Stimulated activated CD8-positive, alpha-beta memory T cell treated with anti-CD3 and anti-CD28 coated beads, Interleukin-2, amount 100 ng/mL, for 48 hours (primary cell): ENCODE results near the gene ZNF555.
"Not testable (repeated sequence)": the region's sequence is repeated elsewhere in the genome, so short reads cannot be mapped to it uniquely, and the experiment has no call there.

Source experiments
- DNase-seq, 2 donors: peaks; one replicate each; pipeline ENCODE4 v3.0.0-alpha.2; 2020; ENCODE audit warnings: low read depth in 2 of 2

Gene ZNF555

GRCh38 chr19:2807379-2808128 is 33.7 kb upstream of the ZNF555 start:
- DNase-seq: no peak

GRCh38 chr19:2808129-2808941 is 32.9 kb upstream of the ZNF555 start:
- DNase-seq: no peak

- no peak for DNase-seq
These were observed 31.7 kb upstream of the ZNF555 start for GRCh38 chr19:2809387-2810140.

- DNase-seq: no peak
These were observed 30.9 kb upstream of the ZNF555 start for GRCh38 chr19:2810141-2811091.

- no peak for DNase-seq
These were observed 30.0 kb upstream of the ZNF555 start for GRCh38 chr19:2811221-2811722.

GRCh38 chr19:2811735-2812413 is 29.4 kb upstream of the ZNF555 start:
- DNase-seq: no peak

GRCh38 chr19:2812414-2813234 is 28.7 kb upstream of the ZNF555 start:
- DNase-seq: no peak

- DNase-seq: no peak
These were observed 27.8 kb upstream of the ZNF555 start for GRCh38 chr19:2813235-2814160.

- DNase-seq: no peak
These were observed 26.8 kb upstream of the ZNF555 start for GRCh38 chr19:2814426-2814825.

GRCh38 chr19:2815191-2815614 is 26.1 kb upstream of the ZNF555 start:
- DNase-seq: no peak

GRCh38 chr19:2815923-2816322 is 25.4 kb upstream of the ZNF555 start:
- no peak for DNase-seq

- DNase-seq: no peak
These were observed 24.6 kb upstream of the ZNF555 start for GRCh38 chr19:2816641-2817040.

- DNase-seq: not testable (repeated sequence)
These were observed 23.9 kb upstream of the ZNF555 start for GRCh38 chr19:2817237-2817829.

- peak; percentile 98 to 99 for DNase-seq
These were observed 21.6 kb upstream of the ZNF555 start, which contains the start of gene ZNF554 for GRCh38 chr19:2819540-2820111. Gene ZNF554 (plus strand): TSS chr19:2819868. CDS start chr19:2820072, 204 bp downstream.

- no peak for DNase-seq
These were observed 21.1 kb upstream of the ZNF555 start for GRCh38 chr19:2820112-2820702.

GRCh38 chr19:2822846-2823245 is 18.4 kb upstream of the ZNF555 start:
- no peak for DNase-seq

- DNase-seq: no peak
These were observed 17.6 kb upstream of the ZNF555 start for GRCh38 chr19:2823646-2824045.
